ENCODE data around the gene ARHGAP5.

GRCh38 chr14:32090686-32091085 lies 13.6 kb downstream of the ARHGAP5 start:
- TF ChIP-seq, protein P1, sequence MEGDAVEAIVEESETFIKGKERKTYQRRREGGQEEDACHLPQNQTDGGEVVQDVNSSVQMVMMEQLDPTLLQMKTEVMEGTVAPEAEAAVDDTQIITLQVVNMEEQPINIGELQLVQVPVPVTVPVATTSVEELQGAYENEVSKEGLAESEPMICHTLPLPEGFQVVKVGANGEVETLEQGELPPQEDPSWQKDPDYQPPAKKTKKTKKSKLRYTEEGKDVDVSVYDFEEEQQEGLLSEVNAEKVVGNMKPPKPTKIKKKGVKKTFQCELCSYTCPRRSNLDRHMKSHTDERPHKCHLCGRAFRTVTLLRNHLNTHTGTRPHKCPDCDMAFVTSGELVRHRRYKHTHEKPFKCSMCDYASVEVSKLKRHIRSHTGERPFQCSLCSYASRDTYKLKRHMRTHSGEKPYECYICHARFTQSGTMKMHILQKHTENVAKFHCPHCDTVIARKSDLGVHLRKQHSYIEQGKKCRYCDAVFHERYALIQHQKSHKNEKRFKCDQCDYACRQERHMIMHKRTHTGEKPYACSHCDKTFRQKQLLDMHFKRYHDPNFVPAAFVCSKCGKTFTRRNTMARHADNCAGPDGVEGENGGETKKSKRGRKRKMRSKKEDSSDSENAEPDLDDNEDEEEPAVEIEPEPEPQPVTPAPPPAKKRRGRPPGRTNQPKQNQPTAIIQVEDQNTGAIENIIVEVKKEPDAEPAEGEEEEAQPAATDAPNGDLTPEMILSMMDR (IDR thresholded peaks at IDR 0.05; ENCODE audit: low read depth, low read length, poor library complexity, severe bottlenecking): no peak
- no peak for TF ChIP-seq EZH2phosphoT487 (IDR thresholded peaks at IDR 0.05; ENCODE audit: borderline replicate concordance, low read length)

Data from DOHH2 (cell line).